Adrenal gland (tissue), 12 donors: ENCODE data around the gene CYB5A. TPM values are rescaled to one million over a fixed set of nuclear protein-coding genes. Genes with fewer than 3 reads are reported as not detected.

ENCODE experiments used
- DNase-seq, 7 donors: peaks; one replicate each; pipeline ENCODE4 v3.0.0-alpha.2; 2019 to 2020
- H3K27ac ChIP-seq, 5 donors: fragments of 200-600 bp; sonication (generic) in 4 of 5; 1 replicate in 3 of 5; 2 replicates in 2 of 5; pipeline versions ENCODE4 v1.5.1 to v1.8.0; 2016 to 2020; ENCODE audit warnings: mild to moderate bottlenecking in 1 of 5
- H3K27me3 ChIP-seq: fragments of 200-600 bp; 2 replicates; pipeline ENCODE4 v1.8.0; 2021
- H3K36me3 ChIP-seq, 2 donors: fragments of 200-600 bp; replicated peaks in 1 of 2; 1 replicate in 1 of 2; 2 replicates in 1 of 2; pipeline versions ENCODE4 v1.5.1 to v1.8.0; 2018 to 2022
- H3K4me1 ChIP-seq, 2 donors: fragments of 200-600 bp; replicated peaks in 1 of 2; 1 replicate in 1 of 2; 2 replicates in 1 of 2; pipeline versions ENCODE4 v1.5.1 to v1.8.0; 2018 to 2021
- H3K4me3 ChIP-seq, 4 donors: fragments of 200-600 bp; sonication (generic) in 3 of 4; one replicate each; pipeline ENCODE4 v1.5.1; 2016 to 2018
- H3K9me3 ChIP-seq, 3 donors: fragments of 200-600 bp; sonication (generic) in 1 of 3; replicated peaks in 1 of 3; 1 replicate in 2 of 3; 2 replicates in 1 of 3; pipeline versions ENCODE4 v1.5.1 to v1.8.0; 2016 to 2021
- POLR2A ChIP-seq, 2 donors: fragments of 450-650 bp; IDR thresholded peaks; one replicate each; pipeline ENCODE4 v1.6.1; 2017; ENCODE audit warnings: antibody characterized with exemption in 2 of 2, mild to moderate bottlenecking in 2 of 2, moderate library complexity in 1 of 2
- WGBS, 4 donors: extraction: QIAGEN DNeasy Blood & Tissue Kit in 2 of 4; methylation state at CpG; one replicate each; pipeline versions ENCODE4 v1.1.5 to v1.1.7; 2013 to 2017; 5-methylcytosine and 5-hydroxymethylcytosine counted together
- intact Hi-C, 2 donors: fragments of 100-400 bp; cut with DNase I; formaldehyde crosslinking; loops; one replicate each; pipeline versions ENCODE4 v1.14.1 to v1.15.0; 2022 to 2023
- polyA plus RNA-seq, 3 donors: library from polyadenylated mRNA; stranded (reverse); fragments of 200-250 nt in 2 of 3; fragments of 350-450 nt in 1 of 3; fragmentation: Illumina TruSeq in 1 of 3; extraction: RNeasy Lipid Tissue Mini Kit (QIAGEN cat#74804) in 1 of 3; gene quantifications; one replicate each; pipeline ENCODE4 v1.2.3, GENCODE V29; 2013 to 2014
- total RNA-seq, 9 donors: library from RNA; depleted of rRNA in 4 of 9; stranded (reverse); fragments of >200 nt in 4 of 9; fragments of 120-200 nt in 1 of 9; fragmentation: NEBNext Ultra II Directional in 1 of 9; extraction: Animal tissue kit (Norgen Biotek cat#: 25700) in 1 of 9; gene quantifications; one replicate each; pipeline versions ENCODE4 v1.1.0 to v1.2.4, GENCODE V29; 2013 to 2023
- TF ChIP-seq, protein P1 (sequence below), 6 experiments: fragments of 450-650 bp in 4 of 6; fragments of 200-600 bp in 2 of 6; sonication (generic) in 1 of 6; IDR thresholded peaks; 1 replicate in 5 of 6; 2 replicates in 1 of 6; pipeline versions ENCODE4 v1.5.1 to v1.8.0; 2016 to 2021; ENCODE audit warnings: antibody characterized with exemption in 6 of 6, mild to moderate bottlenecking in 2 of 6, moderate library complexity in 1 of 6
- donor health status: healthy with polysubstance abuse.
- donor health status: Bipolar disorder and iron deficiency.
- donor health status: DM: yes; HTN: yes; CAD: no.
- donor health status: DM: no; HTN: no; CAD: no.
- donor health status: DM: no; HTN: no; CAD: no.
- donor health status: DM: yes; HTN: yes; CAD: no.

CYB5A gene
- total and polyA plus RNA-seq, 12 donors: 62.0 to 286 (median 130) TPM

DNA sequence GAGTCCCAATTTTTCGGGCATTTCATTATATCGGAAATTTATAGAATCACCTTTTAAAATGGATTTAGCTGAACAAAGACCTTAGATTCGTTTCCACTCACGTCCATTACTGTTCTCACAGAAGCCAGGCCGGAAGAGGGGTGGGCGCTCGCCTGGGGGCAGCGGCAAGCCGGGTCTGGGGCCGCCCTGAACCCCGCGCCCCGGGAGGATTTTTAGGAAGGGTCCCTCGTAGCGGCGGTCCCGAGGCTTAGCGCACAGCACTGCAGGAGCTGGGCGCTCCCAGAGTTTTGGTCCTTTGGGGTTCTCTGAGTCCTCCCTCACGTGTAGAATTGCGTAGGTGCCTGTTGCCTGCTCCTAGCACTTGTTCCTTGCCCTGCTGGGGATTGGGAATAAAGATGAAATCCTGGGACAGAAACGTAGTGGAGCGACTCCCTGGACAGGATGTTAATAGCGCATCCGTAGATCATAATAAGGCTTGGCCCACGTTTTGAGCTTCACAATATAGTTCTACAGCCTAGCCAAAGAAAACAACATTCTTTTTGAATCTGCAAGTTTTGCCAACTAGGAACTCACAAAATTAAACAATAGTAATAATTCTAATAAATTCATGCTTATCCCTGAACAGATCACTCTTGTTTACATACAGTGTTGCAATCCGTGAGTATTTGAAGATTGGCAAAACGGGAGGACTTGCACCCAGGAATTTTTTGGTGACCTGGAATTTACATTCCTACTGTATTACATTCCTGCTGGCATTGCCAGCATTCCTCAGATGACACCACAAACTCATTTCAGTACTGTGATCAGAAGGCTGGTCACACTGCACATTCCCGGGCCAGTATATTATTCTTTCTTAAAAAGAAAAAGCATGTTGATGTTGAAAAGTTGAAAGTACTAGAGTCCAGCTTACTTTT lies 24.8 kb upstream of the CYB5A start:
- TF ChIP-seq POLR2A (IDR thresholded peaks at IDR 0.05): no peak
- TF ChIP-seq, protein P1, sequence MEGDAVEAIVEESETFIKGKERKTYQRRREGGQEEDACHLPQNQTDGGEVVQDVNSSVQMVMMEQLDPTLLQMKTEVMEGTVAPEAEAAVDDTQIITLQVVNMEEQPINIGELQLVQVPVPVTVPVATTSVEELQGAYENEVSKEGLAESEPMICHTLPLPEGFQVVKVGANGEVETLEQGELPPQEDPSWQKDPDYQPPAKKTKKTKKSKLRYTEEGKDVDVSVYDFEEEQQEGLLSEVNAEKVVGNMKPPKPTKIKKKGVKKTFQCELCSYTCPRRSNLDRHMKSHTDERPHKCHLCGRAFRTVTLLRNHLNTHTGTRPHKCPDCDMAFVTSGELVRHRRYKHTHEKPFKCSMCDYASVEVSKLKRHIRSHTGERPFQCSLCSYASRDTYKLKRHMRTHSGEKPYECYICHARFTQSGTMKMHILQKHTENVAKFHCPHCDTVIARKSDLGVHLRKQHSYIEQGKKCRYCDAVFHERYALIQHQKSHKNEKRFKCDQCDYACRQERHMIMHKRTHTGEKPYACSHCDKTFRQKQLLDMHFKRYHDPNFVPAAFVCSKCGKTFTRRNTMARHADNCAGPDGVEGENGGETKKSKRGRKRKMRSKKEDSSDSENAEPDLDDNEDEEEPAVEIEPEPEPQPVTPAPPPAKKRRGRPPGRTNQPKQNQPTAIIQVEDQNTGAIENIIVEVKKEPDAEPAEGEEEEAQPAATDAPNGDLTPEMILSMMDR (IDR thresholded peaks at IDR 0.05): no peak
- Histone ChIP-seq H3K4me3 (no peak overlapping the region), H3K36me3 (no peaks in the 10 kb centered on the region), H3K27ac (no peak overlapping the region), H3K4me1 (no peaks in the 10 kb centered on the region), H3K27me3 (no peaks in the 10 kb centered on the region), H3K9me3 (no peaks in the 10 kb centered on the region)
- WGBS, 4 donors: 82 to 87% (median 84%) methylated on average over 26 to 29 of the region's 29 CpGs
- no peak for DNase-seq
- intact Hi-C loops: no loop called here

DNA sequence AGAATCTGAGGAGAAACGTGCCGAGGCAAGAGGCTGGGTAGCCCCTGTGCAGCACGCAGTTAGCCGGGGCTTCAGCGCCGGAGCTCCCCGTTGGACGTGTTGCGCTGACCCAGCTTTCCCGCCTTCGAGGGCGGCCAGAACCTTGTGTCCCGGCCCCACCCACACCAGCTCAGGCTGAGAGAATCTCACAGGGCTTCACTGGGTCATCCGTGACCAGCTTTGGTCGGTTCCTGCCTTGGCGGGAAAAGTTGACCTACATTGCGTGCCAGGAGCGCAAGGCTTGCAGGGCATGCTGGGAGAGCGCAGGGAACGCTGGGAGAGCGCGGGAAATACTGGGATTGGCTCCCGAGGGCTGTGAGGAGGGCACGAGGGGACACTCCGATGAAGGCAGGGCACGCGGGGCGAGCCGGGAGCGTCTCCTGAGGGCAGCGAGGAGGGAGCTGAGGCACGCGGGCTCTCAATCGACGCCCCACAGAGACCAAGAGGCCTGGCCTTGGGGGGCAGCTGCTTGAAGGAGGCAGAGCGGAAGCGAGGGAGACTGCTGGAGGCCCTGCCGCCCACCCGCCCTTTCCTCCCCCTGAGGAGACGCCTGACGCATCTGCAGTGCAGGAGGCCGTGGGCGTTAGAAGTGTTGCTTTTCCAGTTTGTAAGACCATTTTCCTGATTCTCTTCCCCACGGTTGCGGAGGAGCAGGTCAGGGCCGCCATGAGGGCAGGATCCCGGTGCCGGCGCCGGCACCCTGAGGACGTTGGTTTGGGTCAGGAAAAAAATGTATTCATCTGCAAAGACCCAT lies 23.9 kb upstream of the CYB5A start, which contains the start of gene C18orf63:
Gene C18orf63, plus strand, starts transcription at position 376 of the 793 bp plus-strand sequence. CDS start 2,027 bp downstream, outside the sequence.
- Histone ChIP-seq H3K36me3 (no peaks in the 10 kb centered on the region), H3K27ac (no peak within 1 kb of the TSS), H3K27me3 (no peaks in the 10 kb centered on the region), H3K4me1 (no peaks in the 10 kb centered on the region), H3K4me3 (no peak within 1 kb of the TSS), H3K9me3 (no peaks in the 10 kb centered on the region)
- 91 to 94% (median 92%) methylated on average over 41 to 51 of the region's 51 CpGs for WGBS, 4 donors
- no peak for DNase-seq
- TF ChIP-seq, protein P1 (IDR thresholded peaks at IDR 0.05): no peak
- no peak for TF ChIP-seq POLR2A (IDR thresholded peaks at IDR 0.05)
- intact Hi-C loops: no loop called here

DNA sequence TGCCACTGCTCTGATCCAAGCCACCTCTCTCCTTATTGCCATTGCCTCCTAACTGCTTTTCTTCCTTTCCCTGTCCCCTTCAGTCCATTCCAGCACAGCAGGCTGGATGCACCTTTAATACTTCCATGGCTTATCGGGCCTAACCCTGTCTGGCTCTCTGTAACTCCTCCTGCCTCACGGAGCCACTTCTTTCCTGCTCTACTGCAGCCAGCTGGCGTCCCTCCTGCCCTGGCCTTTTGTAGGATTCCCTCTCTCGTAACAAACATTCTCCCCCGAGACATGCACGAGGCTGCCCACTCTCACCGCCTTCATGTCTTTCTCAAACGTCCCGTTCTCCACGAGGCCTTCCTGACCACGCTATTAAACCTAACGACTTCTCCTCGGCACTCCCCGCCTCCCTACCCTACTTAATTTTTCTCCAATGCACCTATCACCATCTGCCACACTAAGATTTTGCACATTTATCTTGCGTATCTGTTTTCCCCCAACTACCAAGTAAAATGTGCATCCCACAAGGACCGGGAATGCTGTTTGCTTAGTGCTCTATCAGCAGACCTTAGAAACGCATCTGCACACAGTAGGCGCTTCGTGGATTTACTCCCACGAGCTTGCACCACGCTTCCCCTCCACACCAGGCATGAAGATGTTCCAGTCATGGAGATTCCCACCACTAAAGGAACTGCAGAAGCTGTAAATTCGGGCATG lies 23.1 kb upstream of the CYB5A start:
- WGBS, 4 donors: 83 to 85% (median 84%) methylated on average over 21 to 22 of the region's 22 CpGs
- H3K4me1 ChIP-seq: no peaks in the 10 kb centered on the region
- H3K27ac ChIP-seq: no peak overlapping the region
- no peaks in the 10 kb centered on the region for H3K36me3 ChIP-seq
- TF ChIP-seq, protein P1 (IDR thresholded peaks at IDR 0.05): no peak
- no peak for TF ChIP-seq POLR2A (IDR thresholded peaks at IDR 0.05)
- intact Hi-C loops: no loop called here
- H3K27me3 ChIP-seq: no peaks in the 10 kb centered on the region
- no peak for DNase-seq
- H3K9me3 ChIP-seq: no peaks in the 10 kb centered on the region
- H3K4me3 ChIP-seq: no peak overlapping the region

DNA sequence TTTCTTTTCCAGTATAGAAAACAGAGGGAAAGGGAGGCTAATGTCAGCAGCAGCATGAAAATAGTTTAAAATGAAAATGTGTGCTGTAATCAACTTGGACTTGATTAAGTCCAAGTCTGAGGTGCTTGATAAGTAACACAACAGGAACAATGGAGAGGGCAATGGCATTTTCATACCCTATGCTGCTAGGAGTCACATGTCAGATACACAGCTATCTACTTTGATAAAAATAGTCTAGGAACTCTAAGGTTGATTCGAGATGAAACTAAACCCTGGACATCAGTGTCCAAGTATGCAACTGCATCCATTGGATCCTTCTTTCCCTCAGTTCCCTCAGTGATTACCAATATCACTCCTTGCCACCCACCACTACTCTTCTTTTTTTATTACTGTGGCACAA lies 19.2 kb upstream of the CYB5A start:
- Histone ChIP-seq H3K27ac (no peak overlapping the region), H3K4me1 (no peaks in the 10 kb centered on the region), H3K9me3 (no peaks in the 10 kb centered on the region), H3K4me3 (no peak overlapping the region), H3K27me3 (peaks cover 3% of the 10 kb centered on the region), H3K36me3 (no peaks in the 10 kb centered on the region)
- no peak for DNase-seq
- intact Hi-C loops: no loop called here
- TF ChIP-seq, protein P1 (IDR thresholded peaks at IDR 0.05): no peak
- TF ChIP-seq POLR2A (IDR thresholded peaks at IDR 0.05): no peak
- 71 to 86% (median 72%) methylated on average over 1 of the region's 1 CpG for WGBS, 4 donors
